Spleen (tissue), 7 donors: ENCODE measurements around the gene AP1S1.

ENCODE experiments used
- POLR2AphosphoS5 ChIP-seq, 3 donors: sonication (generic); formaldehyde crosslinking; IDR thresholded peaks; one replicate each; pipeline ENCODE4 v1.5.1; 2017; ENCODE audit warnings: antibody characterized with exemption in 3 of 3
- TF ChIP-seq, protein P1 (sequence below), 11 experiments: fragments of 200-600 bp in 7 of 11; fragments of 450-650 bp in 4 of 11; sonication (generic) in 4 of 11; IDR thresholded peaks in 8 of 11; conservative IDR thresholded peaks in 3 of 11; 1 replicate in 7 of 11; 2 replicates in 4 of 11; pipeline versions ENCODE4 v1.4.0 to v1.8.0; 2016 to 2021; ENCODE audit warnings: antibody characterized with exemption in 11 of 11, inconsistent platforms in 4 of 11, mild to moderate bottlenecking in 1 of 11
- donor health status: DM: no; HTN: no; CAD: no; lungs with moderate emphysema.
- donor health status: DM: no; HTN: no; CAD: no.
- donor health status: DM: no; HTN: no; CAD: no.

- TF ChIP-seq, protein P1, sequence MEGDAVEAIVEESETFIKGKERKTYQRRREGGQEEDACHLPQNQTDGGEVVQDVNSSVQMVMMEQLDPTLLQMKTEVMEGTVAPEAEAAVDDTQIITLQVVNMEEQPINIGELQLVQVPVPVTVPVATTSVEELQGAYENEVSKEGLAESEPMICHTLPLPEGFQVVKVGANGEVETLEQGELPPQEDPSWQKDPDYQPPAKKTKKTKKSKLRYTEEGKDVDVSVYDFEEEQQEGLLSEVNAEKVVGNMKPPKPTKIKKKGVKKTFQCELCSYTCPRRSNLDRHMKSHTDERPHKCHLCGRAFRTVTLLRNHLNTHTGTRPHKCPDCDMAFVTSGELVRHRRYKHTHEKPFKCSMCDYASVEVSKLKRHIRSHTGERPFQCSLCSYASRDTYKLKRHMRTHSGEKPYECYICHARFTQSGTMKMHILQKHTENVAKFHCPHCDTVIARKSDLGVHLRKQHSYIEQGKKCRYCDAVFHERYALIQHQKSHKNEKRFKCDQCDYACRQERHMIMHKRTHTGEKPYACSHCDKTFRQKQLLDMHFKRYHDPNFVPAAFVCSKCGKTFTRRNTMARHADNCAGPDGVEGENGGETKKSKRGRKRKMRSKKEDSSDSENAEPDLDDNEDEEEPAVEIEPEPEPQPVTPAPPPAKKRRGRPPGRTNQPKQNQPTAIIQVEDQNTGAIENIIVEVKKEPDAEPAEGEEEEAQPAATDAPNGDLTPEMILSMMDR (IDR thresholded peaks at IDR 0.05 in 8 of 11, conservative IDR thresholded peaks at IDR 0.05 in 3 of 11): no peak
- TF ChIP-seq POLR2AphosphoS5 (IDR thresholded peaks at IDR 0.05): no peak
These were observed 17.2 kb downstream of the AP1S1 start for GRCh38 chr7:101171442-101171837.
